Measurements from ENCODE around the gene ARHGEF4. TPM values are rescaled to one million over a fixed set of nuclear protein-coding genes. Genes with fewer than 3 reads are reported as not detected.

Gene ARHGEF4
- total RNA-seq, 1 donor from 2014 or later, result 9.1 TPM

GRCh38 chr2:130933501-130933900, 96.8 kb downstream of the ARHGEF4 start:
- DNase-seq (no peak), ATAC-seq (no peak)
- no peak overlapping the region for H3K27ac ChIP-seq
- H3K27me3 ChIP-seq (ENCODE audit: low read depth), result no peaks in the 10 kb centered on the region
- no peaks in the 10 kb centered on the region for H3K4me1 ChIP-seq
- no peak for TF ChIP-seq CTCF (IDR thresholded peaks at IDR 0.05)
- H3K4me3 ChIP-seq, result no peak overlapping the region
- intact Hi-C loops (cut with DNase I), result no loop called here
- no peaks in the 10 kb centered on the region for H3K36me3 ChIP-seq
- H3K9me3 ChIP-seq, result no peaks in the 10 kb centered on the region

- H3K27ac ChIP-seq, result no peak overlapping the region
- TF ChIP-seq CTCF (IDR thresholded peaks at IDR 0.05), result no peak
- no peaks in the 10 kb centered on the region for H3K4me1 ChIP-seq
- no peaks in the 10 kb centered on the region for H3K9me3 ChIP-seq
- DNase-seq (no peak), ATAC-seq (no peak)
- no peak overlapping the region for H3K4me3 ChIP-seq
- H3K36me3 ChIP-seq, result no peaks in the 10 kb centered on the region
- no peaks in the 10 kb centered on the region for H3K27me3 ChIP-seq (ENCODE audit: low read depth)
- intact Hi-C loops (cut with DNase I), result no loop called here
These were observed 99.7 kb downstream of the ARHGEF4 start for GRCh38 chr2:130936451-130936850.

- DNase-seq (no peak), ATAC-seq (no peak)
- Histone ChIP-seq H3K36me3 (no peaks in the 10 kb centered on the region), H3K27me3 (ENCODE audit: low read depth) (no peaks in the 10 kb centered on the region), H3K4me1 (no peaks in the 10 kb centered on the region), H3K27ac (no peak overlapping the region), H3K9me3 (peaks cover 16% of the 10 kb centered on the region), H3K4me3 (no peak overlapping the region)
- intact Hi-C loops (cut with DNase I), result no loop called here
- TF ChIP-seq CTCF (IDR thresholded peaks at IDR 0.05), result no peak
These were observed 111.3 kb downstream of the ARHGEF4 start for GRCh38 chr2:130947967-130948366.

GRCh38 chr2:130949954-130950353, 113.2 kb downstream of the ARHGEF4 start:
- Histone ChIP-seq H3K4me3 (no peak overlapping the region), H3K4me1 (no peaks in the 10 kb centered on the region), H3K9me3 (peaks cover 8% of the 10 kb centered on the region), H3K27ac (no peak overlapping the region), H3K36me3 (no peaks in the 10 kb centered on the region), H3K27me3 (ENCODE audit: low read depth) (no peaks in the 10 kb centered on the region)
- intact Hi-C loops (cut with DNase I), result no loop called here
- TF ChIP-seq CTCF (IDR thresholded peaks at IDR 0.05), result no peak
- DNase-seq (no peak), ATAC-seq (no peak)

- H3K9me3 ChIP-seq, result peaks cover 17% of the 10 kb centered on the region
These were observed 114.3 kb downstream of the ARHGEF4 start for GRCh38 chr2:130951018-130951417.

More at GRCh38 chr2:130951018-130951417, 114.3 kb downstream of the ARHGEF4 start:
- no peak for DNase-seq
- no peak for TF ChIP-seq CTCF (IDR thresholded peaks at IDR 0.05)
- no peak for ATAC-seq
- intact Hi-C loops (cut with DNase I), result no loop called here
- Histone ChIP-seq H3K4me3 (no peak overlapping the region), H3K4me1 (no peaks in the 10 kb centered on the region), H3K27ac (no peak overlapping the region), H3K27me3 (ENCODE audit: low read depth) (no peaks in the 10 kb centered on the region), H3K36me3 (no peaks in the 10 kb centered on the region)

All from lower lobe of right lung (tissue), 2 donors.